Vagina (tissue), 2 donors: ENCODE data around the gene TRIM69. TPM values are rescaled to one million over a fixed set of nuclear protein-coding genes. Genes with fewer than 3 reads are reported as not detected.

Source experiments
- DNase-seq, 2 donors: peaks; one replicate each; pipeline ENCODE4 v3.0.0-alpha.2; 2017; ENCODE audit errors: extremely low spot score in 2 of 2
- H3K27ac ChIP-seq: fragments of 200-600 bp; sonication (generic); one replicate; pipeline ENCODE4 v1.5.1; 2019
- H3K27me3 ChIP-seq: fragments of 200-600 bp; sonication (generic); one replicate; pipeline ENCODE4 v1.5.1; 2019
- H3K36me3 ChIP-seq, 2 donors: fragments of 200-600 bp; sonication (generic); one replicate each; pipeline ENCODE4 v1.5.1; 2017 to 2019
- H3K4me1 ChIP-seq: fragments of 200-600 bp; sonication (generic); one replicate; pipeline ENCODE4 v1.5.1; 2019
- H3K4me3 ChIP-seq, 2 donors: fragments of 200-600 bp; sonication (generic); 1 replicate in 1 of 2; 2 replicates in 1 of 2; pipeline ENCODE4 v1.5.1; 2016 to 2019
- H3K9me3 ChIP-seq: fragments of 200-600 bp; sonication (generic); one replicate; pipeline ENCODE4 v1.5.1; 2019
- POLR2A ChIP-seq, 2 donors: fragments of 450-650 bp; IDR thresholded peaks; one replicate each; pipeline ENCODE4 v1.6.1; 2017; ENCODE audit warnings: antibody characterized with exemption in 2 of 2, mild to moderate bottlenecking in 2 of 2, moderate library complexity in 2 of 2
- POLR2AphosphoS5 ChIP-seq, 2 donors: sonication (generic); formaldehyde crosslinking; IDR thresholded peaks; one replicate each; pipeline ENCODE4 v1.9.0; 2017; ENCODE audit warnings: antibody characterized with exemption in 2 of 2, mild to moderate bottlenecking in 2 of 2, low read depth in 1 of 2; ENCODE audit not compliant: insufficient read depth in 1 of 2
- intact Hi-C: fragments of 100-400 bp; cut with DNase I; formaldehyde crosslinking; loops from one replicate; pipeline ENCODE4 v1.15.1; 2023
- total RNA-seq: library from RNA; depleted of rRNA; stranded (reverse); fragments of >200 nt; gene quantifications from one replicate; pipeline ENCODE4 v1.2.3, GENCODE V29; 2016
- TF ChIP-seq, protein P1 (sequence below), 3 experiments: fragments of 450-650 bp in 2 of 3; fragments of 200-600 bp in 1 of 3; sonication (generic) in 1 of 3; IDR thresholded peaks; one replicate each; pipeline ENCODE4 v1.5.1; 2017 to 2019; ENCODE audit warnings: antibody characterized with exemption in 3 of 3, mild to moderate bottlenecking in 2 of 3, moderate library complexity in 2 of 3

Gene TRIM69
- total RNA-seq, 1 donor from 2014 or later, result 11.3 TPM

DNA sequence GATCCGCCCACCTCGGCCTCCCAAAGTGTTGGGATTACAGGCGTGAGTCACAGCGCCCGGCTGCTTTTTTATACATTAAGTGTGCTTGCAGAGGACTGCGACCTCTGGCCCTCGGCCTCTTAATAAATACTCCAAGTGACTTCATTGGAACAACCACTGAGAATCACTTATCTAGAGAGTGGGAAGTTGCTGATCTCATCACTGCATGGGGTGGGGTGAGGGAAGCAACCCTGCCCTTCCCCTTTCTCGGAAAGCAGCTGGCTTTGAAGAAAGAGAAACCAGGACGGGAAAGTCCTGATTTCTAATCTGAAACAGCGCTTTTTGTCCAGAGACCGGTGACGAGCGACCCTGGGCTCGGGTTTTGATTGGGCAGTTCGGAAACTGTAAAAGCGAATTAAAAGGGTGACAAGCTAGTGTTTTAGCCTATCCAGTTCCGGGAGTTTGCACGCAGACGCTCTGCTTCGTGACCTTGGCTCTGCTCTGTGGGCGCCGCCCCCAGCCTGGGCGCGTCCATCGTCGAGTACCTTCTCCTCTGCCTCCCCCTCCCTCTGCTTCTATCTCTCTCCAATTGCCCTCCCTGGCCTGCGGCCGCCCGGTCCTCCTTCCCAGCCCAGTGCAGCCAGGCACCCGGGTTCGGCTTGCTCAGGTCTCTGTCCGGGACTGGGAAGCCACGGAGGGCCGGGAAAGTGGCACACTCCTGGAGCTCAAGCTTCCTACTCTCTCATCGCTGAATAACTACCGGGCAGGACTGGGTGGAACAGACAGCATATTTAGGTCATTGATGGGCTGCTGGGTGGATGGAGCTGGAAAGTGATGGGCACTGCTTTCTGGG, 7.5 kb upstream of the TRIM69 start:
- Histone ChIP-seq H3K27ac (peak overlapping the region; percentile 99), H3K9me3 (no peaks in the 10 kb centered on the region), H3K4me1 (peaks cover 51% of the 10 kb centered on the region), H3K4me3 (peak overlapping the region; percentile 88 to 91), H3K27me3 (no peaks in the 10 kb centered on the region), H3K36me3 (no peaks in the 10 kb centered on the region)
- peak in 1 of 2 donors; percentile 99 for DNase-seq
- intact Hi-C loops, result loop anchor here (2.0 to 5.0 kb wide), 2 partner anchors 18 to 66 kb away; partner anchors contain the start of genes B2M, PATL2 and SPG11
- TF ChIP-seq, protein P1, sequence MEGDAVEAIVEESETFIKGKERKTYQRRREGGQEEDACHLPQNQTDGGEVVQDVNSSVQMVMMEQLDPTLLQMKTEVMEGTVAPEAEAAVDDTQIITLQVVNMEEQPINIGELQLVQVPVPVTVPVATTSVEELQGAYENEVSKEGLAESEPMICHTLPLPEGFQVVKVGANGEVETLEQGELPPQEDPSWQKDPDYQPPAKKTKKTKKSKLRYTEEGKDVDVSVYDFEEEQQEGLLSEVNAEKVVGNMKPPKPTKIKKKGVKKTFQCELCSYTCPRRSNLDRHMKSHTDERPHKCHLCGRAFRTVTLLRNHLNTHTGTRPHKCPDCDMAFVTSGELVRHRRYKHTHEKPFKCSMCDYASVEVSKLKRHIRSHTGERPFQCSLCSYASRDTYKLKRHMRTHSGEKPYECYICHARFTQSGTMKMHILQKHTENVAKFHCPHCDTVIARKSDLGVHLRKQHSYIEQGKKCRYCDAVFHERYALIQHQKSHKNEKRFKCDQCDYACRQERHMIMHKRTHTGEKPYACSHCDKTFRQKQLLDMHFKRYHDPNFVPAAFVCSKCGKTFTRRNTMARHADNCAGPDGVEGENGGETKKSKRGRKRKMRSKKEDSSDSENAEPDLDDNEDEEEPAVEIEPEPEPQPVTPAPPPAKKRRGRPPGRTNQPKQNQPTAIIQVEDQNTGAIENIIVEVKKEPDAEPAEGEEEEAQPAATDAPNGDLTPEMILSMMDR (IDR thresholded peaks at IDR 0.05), result no peak
- TF ChIP-seq POLR2A (IDR thresholded peaks at IDR 0.05) (peak in 1 of 2 donors; percentile 83), POLR2AphosphoS5 (IDR thresholded peaks at IDR 0.05; ENCODE audit: insufficient read depth in 1 of 2, low read depth in 1 of 2) (peak; percentile 98 to 99)

DNA sequence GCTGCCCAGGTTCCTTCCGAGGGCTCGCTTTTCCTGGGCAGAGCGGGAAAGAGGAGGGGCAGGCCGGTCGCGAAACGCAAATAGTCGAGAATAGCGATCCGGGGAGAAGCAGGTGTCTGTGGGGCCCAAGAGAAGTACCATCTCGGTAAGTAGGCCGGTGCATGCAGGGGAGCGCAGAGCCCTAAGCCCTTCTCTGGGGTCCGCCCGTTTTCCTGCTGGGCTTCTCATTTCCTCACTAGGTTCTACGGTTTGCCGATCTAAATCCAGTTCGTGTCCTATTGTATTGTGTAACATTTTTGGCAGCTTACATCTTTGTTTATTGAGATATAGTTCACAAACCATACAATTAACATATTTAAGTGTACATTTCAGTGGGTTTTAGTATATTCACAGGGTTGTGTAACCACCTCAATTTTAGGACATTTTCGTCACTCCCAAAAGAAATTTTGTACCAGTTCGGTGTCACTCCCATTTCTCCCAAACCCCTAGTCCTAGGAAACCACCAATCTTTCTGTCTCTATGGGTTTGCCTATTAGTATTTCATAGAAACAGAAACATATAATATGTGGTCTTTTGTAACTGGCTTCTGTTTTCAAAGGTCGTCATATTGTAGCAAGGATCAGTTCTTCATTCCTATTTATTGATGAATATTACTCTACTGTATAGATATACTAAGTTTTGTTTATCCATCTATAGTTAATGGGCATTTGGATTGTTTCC, 6.8 kb upstream of the TRIM69 start:
- peaks cover 50% of the 10 kb centered on the region for H3K4me1 ChIP-seq
- no peak for TF ChIP-seq POLR2A (IDR thresholded peaks at IDR 0.05)
- no peak for TF ChIP-seq POLR2AphosphoS5 (IDR thresholded peaks at IDR 0.05; ENCODE audit: insufficient read depth in 1 of 2, low read depth in 1 of 2)
- TF ChIP-seq, protein P1 (IDR thresholded peaks at IDR 0.05), result no peak
- intact Hi-C loops, result loop anchor here (2.0 to 10.0 kb wide), 3 partner anchors 19 to 155 kb away; partner anchors contain the start of genes B2M, PATL2 and SPG11
- peak overlapping the region; percentile 99 for H3K27ac ChIP-seq
- H3K27me3 ChIP-seq, result no peaks in the 10 kb centered on the region
- H3K36me3 ChIP-seq, result no peaks in the 10 kb centered on the region
- DNase-seq, result no peak
- H3K9me3 ChIP-seq, result no peaks in the 10 kb centered on the region
- peak overlapping the region; percentile 88 to 91 for H3K4me3 ChIP-seq

DNA sequence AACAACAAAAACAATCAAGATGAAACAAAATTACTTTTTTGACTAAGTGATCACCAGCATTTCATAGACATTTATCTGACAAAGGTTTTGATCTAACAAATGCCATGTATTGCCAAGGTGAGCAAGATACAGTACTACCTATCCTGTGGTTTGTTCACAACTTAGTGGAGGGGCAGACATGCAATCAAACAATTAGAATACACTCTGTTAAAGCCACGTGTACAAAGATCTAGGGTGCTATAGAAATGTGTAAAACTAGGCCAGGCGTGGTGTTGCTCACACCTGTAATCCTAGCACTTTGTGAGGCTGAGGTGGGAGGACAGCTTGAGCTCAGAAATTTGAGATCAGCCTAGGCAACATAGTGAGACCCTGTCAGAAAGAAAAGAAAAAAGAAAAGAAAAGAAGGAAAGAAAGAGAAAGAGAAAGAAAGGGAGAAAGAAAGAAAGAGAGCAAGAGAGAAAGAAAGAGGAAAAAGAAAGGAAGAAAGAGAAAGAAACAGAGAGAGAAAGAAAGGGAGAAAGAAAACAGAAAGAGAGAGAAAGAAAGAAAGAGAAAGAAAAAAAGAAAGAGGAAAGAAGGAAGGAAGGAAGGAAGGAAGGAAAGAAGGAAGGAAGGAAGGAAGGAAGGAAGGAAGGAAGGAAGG, 1.4 kb upstream of the TRIM69 start:
- Histone ChIP-seq H3K27ac (peak overlapping the region; percentile 18), H3K4me1 (peaks cover 8% of the 10 kb centered on the region), H3K9me3 (no peaks in the 10 kb centered on the region), H3K36me3 (no peaks in the 10 kb centered on the region), H3K4me3 (no peak overlapping the region), H3K27me3 (no peaks in the 10 kb centered on the region)
- intact Hi-C loops, result loop anchor here (10.0 kb wide), 1 partner anchor 160 kb away; no protein-coding TSS in a partner anchor
- no peak for DNase-seq
- TF ChIP-seq POLR2AphosphoS5 (IDR thresholded peaks at IDR 0.05; ENCODE audit: insufficient read depth in 1 of 2, low read depth in 1 of 2) (no peak), POLR2A (IDR thresholded peaks at IDR 0.05) (no peak)
- TF ChIP-seq, protein P1 (IDR thresholded peaks at IDR 0.05), result no peak

DNA sequence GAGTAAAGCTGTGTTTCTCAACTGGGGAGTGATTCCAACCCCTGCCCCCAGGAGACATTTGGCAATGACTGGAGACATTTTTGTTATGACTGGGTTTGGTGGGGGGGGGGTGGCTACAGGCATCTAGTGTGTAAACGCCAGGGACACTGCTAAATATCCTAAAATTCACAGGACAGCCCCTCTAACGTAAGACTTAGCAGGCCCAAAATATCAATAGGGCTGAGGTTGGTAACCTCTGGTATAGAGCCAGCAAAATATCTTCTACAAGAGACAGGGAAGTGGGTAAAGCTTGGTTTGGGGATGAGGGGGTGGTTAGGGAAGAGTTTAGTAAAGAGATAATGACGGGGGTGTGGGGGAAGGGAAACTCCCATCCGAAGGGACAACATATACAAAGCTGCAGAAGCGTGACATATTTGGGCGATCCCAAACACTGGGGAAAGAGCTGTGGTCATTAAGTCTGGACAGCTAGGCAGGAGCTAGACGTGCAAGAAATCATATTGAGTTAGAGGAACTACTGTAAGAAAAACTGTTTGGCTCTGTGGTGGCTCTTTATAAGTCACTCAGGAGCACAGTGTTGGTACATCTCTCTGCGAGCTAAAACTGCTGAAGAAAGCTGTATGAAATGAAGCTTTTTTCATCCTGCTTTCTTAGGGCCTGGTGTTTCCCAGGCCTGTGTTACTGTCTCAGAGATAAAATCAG, 697 bp upstream of the TRIM69 start:
- Histone ChIP-seq H3K9me3 (no peaks in the 10 kb centered on the region), H3K4me1 (peaks cover 1% of the 10 kb centered on the region), H3K36me3 (no peaks in the 10 kb centered on the region), H3K27me3 (no peaks in the 10 kb centered on the region), H3K4me3 (no peak overlapping the region), H3K27ac (peak overlapping the region; percentile 18)
- TF ChIP-seq POLR2AphosphoS5 (IDR thresholded peaks at IDR 0.05; ENCODE audit: insufficient read depth in 1 of 2, low read depth in 1 of 2), result no peak
- TF ChIP-seq, protein P1 (IDR thresholded peaks at IDR 0.05), result no peak
- TF ChIP-seq POLR2A (IDR thresholded peaks at IDR 0.05), result no peak
- no peak for DNase-seq
- intact Hi-C loops, result loop anchor here (10.0 kb wide), 1 partner anchor 161 kb away; no protein-coding TSS in a partner anchor
